K562 (cell line): Measurements from ENCODE around the gene ZNRD2. TPM values are rescaled to one million over a fixed set of nuclear protein-coding genes. Genes with fewer than 3 reads are reported as not detected.

Experiments
- JUN ChIP-seq, 2 experiments: sonication (generic) in 1 of 2; formaldehyde crosslinking in 1 of 2; IDR thresholded peaks; 2 replicates each; pipeline versions ENCODE4 v1.6.1 to v1.8.0; 2012 to 2022; ENCODE audit warnings: borderline replicate concordance in 2 of 2, mild to moderate bottlenecking in 2 of 2, improper control_type of control experiment in 1 of 2, low read depth in 1 of 2, low read length in 1 of 2, missing genetic modification reagents in 1 of 2
- SIX5 ChIP-seq, 2 experiments: IDR thresholded peaks; 2 replicates each; pipeline ENCODE4 v1.6.1; 2011; ENCODE audit warnings: low read length in 2 of 2, borderline replicate concordance in 1 of 2, low read depth in 1 of 2, mild to moderate bottlenecking in 1 of 2, moderate library complexity in 1 of 2; ENCODE audit not compliant: insufficient read depth in 1 of 2
- SREBF1 ChIP-seq: fragments of 150-350 bp; IDR thresholded peaks from 2 replicates; pipeline ENCODE4 v1.6.1; 2014; ENCODE audit warnings: antibody characterized with exemption, low read depth, low read length, borderline replicate concordance
- ZNF518B ChIP-seq: fragments of 250-450 bp; sonication (Bioruptor Pico); IDR thresholded peaks from 2 replicates; pipeline ENCODE4 v1.5.0; 2021; ENCODE audit warnings: mild to moderate bottlenecking, moderate library complexity
- polyA plus RNA-seq, 8 experiments: library from polyadenylated mRNA; depleted of rRNA in 4 of 8; stranded (reverse) in 5 of 8; unstranded in 3 of 8; fragments of >200 nt; fragmentation: Nextera tagmentation in 2 of 8; fragmentation: Illumina TruSeq in 1 of 8; extraction: Ambion mirVana in 2 of 8; extraction: Trizol in 1 of 8; gene quantifications; 2 replicates each; pipeline versions ENCODE4 v1.2.1 to v1.2.3, GENCODE V29; 2011 to 2014; ENCODE audit warnings: inconsistent platforms in 1 of 8, missing spikeins in 1 of 8
- total RNA-seq, 7 experiments: library from RNA; depleted of rRNA in 6 of 7; stranded (reverse); fragments of >200 nt in 6 of 7; fragmentation: Illumina TruSeq in 2 of 7; extraction: Trizol in 2 of 7; gene quantifications; 2 replicates each; pipeline versions ENCODE4 v1.2.1 to v1.2.3, GENCODE V29; 2011 to 2021; ENCODE audit warnings: low replicate concordance in 1 of 7
- TF ChIP-seq, protein P1 (sequence below): fragments of 200-600 bp; sonication (generic); IDR thresholded peaks from one replicate; pipeline ENCODE4 v1.6.1; 2012; ENCODE audit warnings: mild to moderate bottlenecking, low read depth, low read length, inconsistent platforms
- TF ChIP-seq, protein P2 (sequence below): fragments of 250-450 bp; sonication (Bioruptor Pico); IDR thresholded peaks from 2 replicates; pipeline ENCODE4 v1.6.1; 2021; ENCODE audit warnings: mild to moderate bottlenecking
- TF ChIP-seq, protein P3 (sequence below): sonication (generic); formaldehyde crosslinking; IDR thresholded peaks from 2 replicates; pipeline ENCODE4 v1.8.1; 2022; ENCODE audit warnings: missing genetic modification reagents

The ZNRD2 gene
- total and polyA plus RNA-seq, 9 of the 15 experiments (the other 6 are each of a cell fraction or from before 2014, with no cell fraction given): 13.4 to 129 (median 60.4) TPM

- TF ChIP-seq, protein P1, sequence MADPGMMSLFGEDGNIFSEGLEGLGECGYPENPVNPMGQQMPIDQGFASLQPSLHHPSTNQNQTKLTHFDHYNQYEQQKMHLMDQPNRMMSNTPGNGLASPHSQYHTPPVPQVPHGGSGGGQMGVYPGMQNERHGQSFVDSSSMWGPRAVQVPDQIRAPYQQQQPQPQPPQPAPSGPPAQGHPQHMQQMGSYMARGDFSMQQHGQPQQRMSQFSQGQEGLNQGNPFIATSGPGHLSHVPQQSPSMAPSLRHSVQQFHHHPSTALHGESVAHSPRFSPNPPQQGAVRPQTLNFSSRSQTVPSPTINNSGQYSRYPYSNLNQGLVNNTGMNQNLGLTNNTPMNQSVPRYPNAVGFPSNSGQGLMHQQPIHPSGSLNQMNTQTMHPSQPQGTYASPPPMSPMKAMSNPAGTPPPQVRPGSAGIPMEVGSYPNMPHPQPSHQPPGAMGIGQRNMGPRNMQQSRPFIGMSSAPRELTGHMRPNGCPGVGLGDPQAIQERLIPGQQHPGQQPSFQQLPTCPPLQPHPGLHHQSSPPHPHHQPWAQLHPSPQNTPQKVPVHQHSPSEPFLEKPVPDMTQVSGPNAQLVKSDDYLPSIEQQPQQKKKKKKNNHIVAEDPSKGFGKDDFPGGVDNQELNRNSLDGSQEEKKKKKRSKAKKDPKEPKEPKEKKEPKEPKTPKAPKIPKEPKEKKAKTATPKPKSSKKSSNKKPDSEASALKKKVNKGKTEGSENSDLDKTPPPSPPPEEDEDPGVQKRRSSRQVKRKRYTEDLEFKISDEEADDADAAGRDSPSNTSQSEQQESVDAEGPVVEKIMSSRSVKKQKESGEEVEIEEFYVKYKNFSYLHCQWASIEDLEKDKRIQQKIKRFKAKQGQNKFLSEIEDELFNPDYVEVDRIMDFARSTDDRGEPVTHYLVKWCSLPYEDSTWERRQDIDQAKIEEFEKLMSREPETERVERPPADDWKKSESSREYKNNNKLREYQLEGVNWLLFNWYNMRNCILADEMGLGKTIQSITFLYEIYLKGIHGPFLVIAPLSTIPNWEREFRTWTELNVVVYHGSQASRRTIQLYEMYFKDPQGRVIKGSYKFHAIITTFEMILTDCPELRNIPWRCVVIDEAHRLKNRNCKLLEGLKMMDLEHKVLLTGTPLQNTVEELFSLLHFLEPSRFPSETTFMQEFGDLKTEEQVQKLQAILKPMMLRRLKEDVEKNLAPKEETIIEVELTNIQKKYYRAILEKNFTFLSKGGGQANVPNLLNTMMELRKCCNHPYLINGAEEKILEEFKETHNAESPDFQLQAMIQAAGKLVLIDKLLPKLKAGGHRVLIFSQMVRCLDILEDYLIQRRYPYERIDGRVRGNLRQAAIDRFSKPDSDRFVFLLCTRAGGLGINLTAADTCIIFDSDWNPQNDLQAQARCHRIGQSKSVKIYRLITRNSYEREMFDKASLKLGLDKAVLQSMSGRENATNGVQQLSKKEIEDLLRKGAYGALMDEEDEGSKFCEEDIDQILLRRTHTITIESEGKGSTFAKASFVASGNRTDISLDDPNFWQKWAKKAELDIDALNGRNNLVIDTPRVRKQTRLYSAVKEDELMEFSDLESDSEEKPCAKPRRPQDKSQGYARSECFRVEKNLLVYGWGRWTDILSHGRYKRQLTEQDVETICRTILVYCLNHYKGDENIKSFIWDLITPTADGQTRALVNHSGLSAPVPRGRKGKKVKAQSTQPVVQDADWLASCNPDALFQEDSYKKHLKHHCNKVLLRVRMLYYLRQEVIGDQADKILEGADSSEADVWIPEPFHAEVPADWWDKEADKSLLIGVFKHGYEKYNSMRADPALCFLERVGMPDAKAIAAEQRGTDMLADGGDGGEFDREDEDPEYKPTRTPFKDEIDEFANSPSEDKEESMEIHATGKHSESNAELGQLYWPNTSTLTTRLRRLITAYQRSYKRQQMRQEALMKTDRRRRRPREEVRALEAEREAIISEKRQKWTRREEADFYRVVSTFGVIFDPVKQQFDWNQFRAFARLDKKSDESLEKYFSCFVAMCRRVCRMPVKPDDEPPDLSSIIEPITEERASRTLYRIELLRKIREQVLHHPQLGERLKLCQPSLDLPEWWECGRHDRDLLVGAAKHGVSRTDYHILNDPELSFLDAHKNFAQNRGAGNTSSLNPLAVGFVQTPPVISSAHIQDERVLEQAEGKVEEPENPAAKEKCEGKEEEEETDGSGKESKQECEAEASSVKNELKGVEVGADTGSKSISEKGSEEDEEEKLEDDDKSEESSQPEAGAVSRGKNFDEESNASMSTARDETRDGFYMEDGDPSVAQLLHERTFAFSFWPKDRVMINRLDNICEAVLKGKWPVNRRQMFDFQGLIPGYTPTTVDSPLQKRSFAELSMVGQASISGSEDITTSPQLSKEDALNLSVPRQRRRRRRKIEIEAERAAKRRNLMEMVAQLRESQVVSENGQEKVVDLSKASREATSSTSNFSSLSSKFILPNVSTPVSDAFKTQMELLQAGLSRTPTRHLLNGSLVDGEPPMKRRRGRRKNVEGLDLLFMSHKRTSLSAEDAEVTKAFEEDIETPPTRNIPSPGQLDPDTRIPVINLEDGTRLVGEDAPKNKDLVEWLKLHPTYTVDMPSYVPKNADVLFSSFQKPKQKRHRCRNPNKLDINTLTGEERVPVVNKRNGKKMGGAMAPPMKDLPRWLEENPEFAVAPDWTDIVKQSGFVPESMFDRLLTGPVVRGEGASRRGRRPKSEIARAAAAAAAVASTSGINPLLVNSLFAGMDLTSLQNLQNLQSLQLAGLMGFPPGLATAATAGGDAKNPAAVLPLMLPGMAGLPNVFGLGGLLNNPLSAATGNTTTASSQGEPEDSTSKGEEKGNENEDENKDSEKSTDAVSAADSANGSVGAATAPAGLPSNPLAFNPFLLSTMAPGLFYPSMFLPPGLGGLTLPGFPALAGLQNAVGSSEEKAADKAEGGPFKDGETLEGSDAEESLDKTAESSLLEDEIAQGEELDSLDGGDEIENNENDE: no peak
- TF ChIP-seq SREBF1 (no peak), ZNF518B (CRISPR knock-in tag) (no peak), JUN (IDR thresholded peaks at IDR 0.05; ENCODE audit: borderline replicate concordance, low read depth, low read length) (no peak), JUN (CRISPR knock-in tag; IDR thresholded peaks at IDR 0.05; ENCODE audit: borderline replicate concordance) (no peak), SIX5 (IDR thresholded peaks at IDR 0.05; ENCODE audit: borderline replicate concordance in 1 of 2, insufficient read depth in 1 of 2, low read depth in 1 of 2, low read length in 2 of 2) (no peak)
- TF ChIP-seq, protein P2, sequence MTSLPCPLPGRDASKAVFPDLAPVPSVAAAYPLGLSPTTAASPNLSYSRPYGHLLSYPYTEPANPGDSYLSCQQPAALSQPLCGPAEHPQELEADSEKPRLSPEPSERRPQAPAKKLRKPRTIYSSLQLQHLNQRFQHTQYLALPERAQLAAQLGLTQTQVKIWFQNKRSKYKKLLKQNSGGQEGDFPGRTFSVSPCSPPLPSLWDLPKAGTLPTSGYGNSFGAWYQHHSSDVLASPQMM (CRISPR knock-in tag): no peak
- TF ChIP-seq, protein P3, sequence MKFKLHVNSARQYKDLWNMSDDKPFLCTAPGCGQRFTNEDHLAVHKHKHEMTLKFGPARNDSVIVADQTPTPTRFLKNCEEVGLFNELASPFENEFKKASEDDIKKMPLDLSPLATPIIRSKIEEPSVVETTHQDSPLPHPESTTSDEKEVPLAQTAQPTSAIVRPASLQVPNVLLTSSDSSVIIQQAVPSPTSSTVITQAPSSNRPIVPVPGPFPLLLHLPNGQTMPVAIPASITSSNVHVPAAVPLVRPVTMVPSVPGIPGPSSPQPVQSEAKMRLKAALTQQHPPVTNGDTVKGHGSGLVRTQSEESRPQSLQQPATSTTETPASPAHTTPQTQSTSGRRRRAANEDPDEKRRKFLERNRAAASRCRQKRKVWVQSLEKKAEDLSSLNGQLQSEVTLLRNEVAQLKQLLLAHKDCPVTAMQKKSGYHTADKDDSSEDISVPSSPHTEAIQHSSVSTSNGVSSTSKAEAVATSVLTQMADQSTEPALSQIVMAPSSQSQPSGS (CRISPR knock-in tag): no peak
These were observed 23.5 kb downstream of the ZNRD2 start (continued) for GRCh38 chr11:65593518-65594414.
